Measurements from ENCODE around the gene HIBCH.

GRCh38 chr2:190190507-190191162 is 129.0 kb downstream of the HIBCH start:
- TF ChIP-seq, protein P1, sequence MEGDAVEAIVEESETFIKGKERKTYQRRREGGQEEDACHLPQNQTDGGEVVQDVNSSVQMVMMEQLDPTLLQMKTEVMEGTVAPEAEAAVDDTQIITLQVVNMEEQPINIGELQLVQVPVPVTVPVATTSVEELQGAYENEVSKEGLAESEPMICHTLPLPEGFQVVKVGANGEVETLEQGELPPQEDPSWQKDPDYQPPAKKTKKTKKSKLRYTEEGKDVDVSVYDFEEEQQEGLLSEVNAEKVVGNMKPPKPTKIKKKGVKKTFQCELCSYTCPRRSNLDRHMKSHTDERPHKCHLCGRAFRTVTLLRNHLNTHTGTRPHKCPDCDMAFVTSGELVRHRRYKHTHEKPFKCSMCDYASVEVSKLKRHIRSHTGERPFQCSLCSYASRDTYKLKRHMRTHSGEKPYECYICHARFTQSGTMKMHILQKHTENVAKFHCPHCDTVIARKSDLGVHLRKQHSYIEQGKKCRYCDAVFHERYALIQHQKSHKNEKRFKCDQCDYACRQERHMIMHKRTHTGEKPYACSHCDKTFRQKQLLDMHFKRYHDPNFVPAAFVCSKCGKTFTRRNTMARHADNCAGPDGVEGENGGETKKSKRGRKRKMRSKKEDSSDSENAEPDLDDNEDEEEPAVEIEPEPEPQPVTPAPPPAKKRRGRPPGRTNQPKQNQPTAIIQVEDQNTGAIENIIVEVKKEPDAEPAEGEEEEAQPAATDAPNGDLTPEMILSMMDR (IDR thresholded peaks at IDR 0.05) = no peak
- no peak for TF ChIP-seq POLR2A (IDR thresholded peaks at IDR 0.05)

All from testis (tissue), 2 donors.